OCI-LY1 (cell line): Measurements from ENCODE around the gene NKX1-1.

Source experiments
- EZH2 ChIP-seq: fragments of 200-600 bp; sonication (generic), shearing (Covaris generic); IDR thresholded peaks from 2 replicates; pipeline ENCODE4 v1.8.0; 2017; ENCODE audit warnings: borderline replicate concordance, mixed run types, mild to moderate bottlenecking, antibody characterized with exemption, low read length, moderate library complexity, mixed read lengths
- TF ChIP-seq, protein P1 (sequence below): fragments of 200-600 bp; sonication (generic), shearing (Covaris generic); IDR thresholded peaks from 2 replicates; pipeline ENCODE4 v1.5.1; 2017; ENCODE audit warnings: mild to moderate bottlenecking, antibody characterized with exemption, low read length, moderate library complexity, mixed read lengths

DNA sequence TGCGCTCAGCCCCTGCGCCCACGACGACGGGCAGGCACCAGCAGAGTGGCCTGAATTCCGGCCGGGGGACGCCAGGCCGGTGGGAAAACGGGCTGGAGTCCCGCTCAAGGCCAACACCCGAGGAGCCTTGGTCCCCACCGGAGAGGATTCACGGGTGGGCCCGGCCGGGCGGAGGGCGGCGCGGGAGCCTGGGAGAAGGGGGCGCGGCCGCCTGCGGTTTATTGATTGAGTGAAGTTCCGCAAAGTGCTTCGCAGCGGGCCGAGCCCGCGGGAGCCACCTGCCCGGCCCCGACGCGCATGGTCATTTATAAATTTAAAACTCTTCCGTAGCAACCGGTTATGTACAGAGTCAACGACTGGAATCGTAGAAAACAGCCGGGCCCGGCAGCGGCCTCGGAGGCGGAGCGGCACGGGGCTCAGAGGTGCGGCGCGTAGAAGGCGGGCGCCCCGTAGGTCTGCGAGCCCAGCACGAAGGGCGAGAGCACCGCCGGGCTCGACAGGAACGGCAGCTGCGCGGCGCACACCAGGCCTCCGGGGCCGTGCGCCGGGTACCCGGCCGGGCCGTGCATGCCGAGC lies 3.6 kb downstream of the NKX1-1 start:
- TF ChIP-seq, protein P1, sequence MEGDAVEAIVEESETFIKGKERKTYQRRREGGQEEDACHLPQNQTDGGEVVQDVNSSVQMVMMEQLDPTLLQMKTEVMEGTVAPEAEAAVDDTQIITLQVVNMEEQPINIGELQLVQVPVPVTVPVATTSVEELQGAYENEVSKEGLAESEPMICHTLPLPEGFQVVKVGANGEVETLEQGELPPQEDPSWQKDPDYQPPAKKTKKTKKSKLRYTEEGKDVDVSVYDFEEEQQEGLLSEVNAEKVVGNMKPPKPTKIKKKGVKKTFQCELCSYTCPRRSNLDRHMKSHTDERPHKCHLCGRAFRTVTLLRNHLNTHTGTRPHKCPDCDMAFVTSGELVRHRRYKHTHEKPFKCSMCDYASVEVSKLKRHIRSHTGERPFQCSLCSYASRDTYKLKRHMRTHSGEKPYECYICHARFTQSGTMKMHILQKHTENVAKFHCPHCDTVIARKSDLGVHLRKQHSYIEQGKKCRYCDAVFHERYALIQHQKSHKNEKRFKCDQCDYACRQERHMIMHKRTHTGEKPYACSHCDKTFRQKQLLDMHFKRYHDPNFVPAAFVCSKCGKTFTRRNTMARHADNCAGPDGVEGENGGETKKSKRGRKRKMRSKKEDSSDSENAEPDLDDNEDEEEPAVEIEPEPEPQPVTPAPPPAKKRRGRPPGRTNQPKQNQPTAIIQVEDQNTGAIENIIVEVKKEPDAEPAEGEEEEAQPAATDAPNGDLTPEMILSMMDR, result no peak
- no peak for TF ChIP-seq EZH2
